ENCODE data around the gene SCYGR1. TPM values are rescaled to one million over a fixed set of nuclear protein-coding genes. Genes with fewer than 3 reads are reported as not detected.

The SCYGR1 gene, protein sequence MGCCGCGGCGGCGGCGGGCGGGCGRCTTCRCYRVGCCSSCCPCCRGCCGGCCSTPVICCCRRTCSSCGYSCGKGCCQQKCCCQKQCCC
- total RNA-seq, result not detected in 2 replicates

DNA sequence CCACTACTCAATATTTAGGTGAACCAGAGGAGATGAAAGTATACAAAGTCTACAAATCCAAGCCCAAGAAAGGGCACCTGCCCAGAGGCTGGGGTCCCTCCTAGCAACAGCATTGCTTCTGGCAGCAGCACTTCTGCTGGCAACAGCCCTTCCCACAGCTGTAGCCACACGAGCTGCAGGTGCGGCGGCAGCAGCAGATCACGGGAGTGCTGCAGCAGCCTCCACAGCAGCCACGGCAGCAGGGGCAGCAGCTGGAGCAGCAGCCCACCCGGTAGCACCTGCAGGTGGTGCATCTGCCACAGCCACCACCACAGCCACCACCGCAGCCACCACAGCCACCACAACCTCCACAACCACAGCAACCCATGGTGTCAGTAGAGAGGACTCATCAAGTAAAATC is at the start of gene SCYGR1:
TSS of gene SCYGR1 (minus strand) at position 367 of the 400 bp plus-strand sequence. CDS start at position 367, 0 bp downstream.

DNA sequence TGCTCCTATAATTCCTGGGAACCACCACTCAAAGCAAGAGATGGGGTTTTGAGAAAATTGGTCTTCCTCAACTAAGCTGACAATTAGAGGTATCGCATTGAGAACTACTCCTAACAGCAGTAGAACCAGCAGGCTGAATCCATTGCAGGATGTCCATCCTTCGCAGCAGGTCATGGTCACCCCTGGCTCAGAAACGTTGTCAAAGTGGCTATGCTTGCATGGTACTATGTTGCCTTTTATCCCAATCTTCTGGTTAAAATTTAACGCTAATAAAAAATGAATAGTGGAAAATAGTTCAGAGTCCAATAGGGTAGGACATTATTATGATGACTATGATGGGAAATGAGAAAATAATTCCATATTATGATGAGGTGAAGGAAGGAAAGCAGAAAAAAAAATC is 8.7 kb downstream of the SCYGR1 start, which contains the start of gene TM4SF20:
TSS of gene TM4SF20 (minus strand) at position 212 of the 400 bp plus-strand sequence. CDS start at position 174, 38 bp downstream.

Other genes with a start within 250 kb of the SCYGR1 start
- gene COL4A4, start 223.7 kb downstream of the SCYGR1 start, total RNA-seq, result 0.14 and 0.22 TPM in 2 replicates
- gene COL4A3, start 223.3 kb downstream of the SCYGR1 start, total RNA-seq, result under 0.01 TPM in 1 of 2 replicates, not detected in the other
- 55.5 and 70.5 TPM in 2 replicates for gene MFF, start 62.7 kb downstream of the SCYGR1 start, total RNA-seq
- not detected in 2 replicates for gene TM4SF20, start 8.6 kb downstream of the SCYGR1 start, total RNA-seq
- gene AGFG1, start 84.2 kb upstream of the SCYGR1 start, total RNA-seq, result 85.8 and 98.6 TPM in 2 replicates
- gene SCYGR2, start 210.9 kb upstream of the SCYGR1 start, total RNA-seq, result not detected in 2 replicates
- gene SCYGR3, start 226.9 kb upstream of the SCYGR1 start, total RNA-seq, result not detected in 2 replicates
- gene SCYGR4, start 229.5 kb upstream of the SCYGR1 start, total RNA-seq, result not detected in 2 replicates